Lung (tissue), 16 donors: Measurements from ENCODE around the gene ZSWIM1. TPM values are rescaled to one million over a fixed set of nuclear protein-coding genes. Genes with fewer than 3 reads are reported as not detected.
A peak's percentile ranks its signal among the peaks of the same experiment; 100 is the strongest.

ENCODE experiments used
- ATAC-seq: fragments of 200-7000 bp; cut with Tn5 transposase; one replicate; pipeline ENCODE4 v1.9.1; 2020; ENCODE audit warnings: moderate number of reproducible peaks; ENCODE audit not compliant: insufficient read depth, low FRiP score
- DNase-seq, 3 donors: peaks; one replicate each; pipeline ENCODE4 v3.0.0-alpha.2; 2013 to 2017
- H3K27ac ChIP-seq, 2 donors: one replicate each; pipeline ENCODE4 v1.5.1; 2013; ENCODE audit warnings: mild to moderate bottlenecking in 2 of 2, moderate library complexity in 2 of 2, control low read depth in 1 of 2, inconsistent platforms in 1 of 2, low read depth in 1 of 2, low read length in 1 of 2
- H3K27me3 ChIP-seq, 3 donors: one replicate each; pipeline ENCODE4 v1.5.1; 2013; ENCODE audit warnings: low read length in 2 of 3; ENCODE audit not compliant: control insufficient read depth in 3 of 3, insufficient read depth in 3 of 3
- H3K36me3 ChIP-seq, 4 donors: one replicate each; pipeline ENCODE4 v1.5.1; 2013; ENCODE audit warnings: low read length in 4 of 4, mild to moderate bottlenecking in 1 of 4, moderate library complexity in 1 of 4; ENCODE audit not compliant: control insufficient read depth in 4 of 4, insufficient read depth in 4 of 4
- H3K4me1 ChIP-seq, 5 donors: one replicate each; pipeline ENCODE4 v1.5.1; 2013; ENCODE audit warnings: low read length in 5 of 5, mild to moderate bottlenecking in 2 of 5, moderate library complexity in 1 of 5; ENCODE audit not compliant: control insufficient read depth in 5 of 5, insufficient read depth in 5 of 5
- H3K4me3 ChIP-seq: one replicate; pipeline ENCODE4 v1.5.1; 2013; ENCODE audit warnings: mild to moderate bottlenecking, control low read depth, moderate library complexity
- H3K9ac ChIP-seq, 2 donors: one replicate each; pipeline ENCODE4 v1.5.1; 2013; ENCODE audit warnings: low read length in 2 of 2, control low read depth in 1 of 2; ENCODE audit not compliant: insufficient read depth in 1 of 2
- H3K9me3 ChIP-seq, 4 donors: one replicate each; pipeline ENCODE4 v1.5.1; 2013; ENCODE audit warnings: low read length in 3 of 4, mild to moderate bottlenecking in 1 of 4, moderate library complexity in 1 of 4; ENCODE audit not compliant: control insufficient read depth in 4 of 4, insufficient read depth in 3 of 4
- WGBS, 2 donors: extraction: QIAGEN DNeasy Blood & Tissue Kit; methylation state at CpG; one replicate each; pipeline ENCODE4 v1.1.7; 2013; 5-methylcytosine and 5-hydroxymethylcytosine counted together
- long read RNA-seq, 5 donors: transcript quantifications; one replicate each; lab custom pipeline, GENCODE V29; 2026
- polyA plus RNA-seq, 2 donors: library from polyadenylated mRNA; stranded (reverse); fragments of 200-250 nt; gene quantifications; one replicate each; pipeline ENCODE4 v1.2.1, GENCODE V29; 2013
- total RNA-seq, 2 donors: library from RNA; depleted of rRNA in 1 of 2; stranded (reverse); fragments of >200 nt in 1 of 2; gene quantifications; one replicate each; pipeline ENCODE4 v1.2.1, GENCODE V29; 2014 to 2021
- TF ChIP-seq, protein P1 (sequence below): IDR thresholded peaks from 2 replicates; pipeline ENCODE4 v1.5.1; 2012; ENCODE audit warnings: mild to moderate bottlenecking; ENCODE audit errors: control extremely low read depth, extremely low read depth
- donor health status: control.
- donor health status: control.
- donor health status: Bipolar disorder and iron deficiency.
- donor health status: healthy.
- donor health status: DM: yes; HTN: yes; CAD: no.

The ZSWIM1 gene
- total RNA-seq = 10 to 100 TPM in 1 of 2 donors, 1 to 10 TPM in 1; 5.2 to 11.1 TPM
- 1 to 10 TPM; 3.7 to 5.2 TPM for polyA plus RNA-seq
- long read RNA-seq, donor 1, partial matches to known transcripts = 0 of 1 reads
- long read RNA-seq, donor 1, other reads (novel, unspliced or antisense) = 0 of 1 reads
- long read RNA-seq, donor 2 = 0 reads
- long read RNA-seq, donor 3, partial matches to known transcripts = 9 of 11 reads
- long read RNA-seq, donor 3, other reads (novel, unspliced or antisense) = 0 of 11 reads
- long read RNA-seq, donor 4, partial matches to known transcripts = 6 of 8 reads
- long read RNA-seq, donor 4, other reads (novel, unspliced or antisense) = 0 of 8 reads
- long read RNA-seq, donor 5, partial matches to known transcripts = 6 of 7 reads
- long read RNA-seq, donor 5, other reads (novel, unspliced or antisense) = 0 of 7 reads

DNA sequence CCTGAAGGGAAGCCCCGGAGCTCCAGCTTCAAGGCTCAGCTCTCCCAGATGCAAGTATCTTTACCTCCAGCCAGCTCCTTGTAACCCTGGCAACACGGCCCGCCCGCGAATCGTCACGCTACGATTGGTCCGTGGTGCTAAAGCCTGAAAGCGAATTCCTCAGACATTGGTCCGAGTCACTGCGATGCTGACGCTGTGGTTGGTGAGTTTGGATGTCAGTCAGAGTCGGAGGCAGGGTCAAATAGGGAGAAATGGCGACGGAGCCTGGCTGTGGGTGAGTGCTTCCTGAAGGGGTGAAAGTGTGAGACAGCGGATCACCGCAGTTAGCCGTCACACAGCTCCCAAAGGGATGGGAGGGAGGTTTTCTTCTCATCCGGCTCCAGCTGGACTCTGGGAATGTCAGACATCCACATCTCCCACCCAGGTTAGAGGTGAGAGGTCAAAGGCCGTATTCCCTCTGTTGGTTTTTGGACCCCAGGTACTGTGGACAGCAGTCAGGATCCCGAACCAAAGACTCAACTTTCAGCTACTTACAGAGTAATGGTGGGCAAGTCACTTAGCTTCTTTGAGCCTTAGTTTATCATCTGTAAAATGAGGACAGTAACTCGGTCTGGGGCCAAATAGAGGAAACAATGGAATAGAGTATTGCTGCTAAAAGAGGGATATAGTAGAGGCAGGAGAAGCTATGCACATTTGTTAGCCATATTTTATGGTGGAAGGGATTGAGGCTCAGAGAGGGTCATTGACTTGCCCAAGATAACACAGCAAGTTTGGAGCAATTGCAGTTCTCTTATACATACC, at the start of gene ZSWIM1:
Gene ZSWIM1 (plus strand): TSS at position 240 of the 801 bp plus-strand sequence. CDS start 1,366 bp downstream, outside the sequence.
- DNase-seq (peak; percentile 99 to 100 (median 100)), ATAC-seq (peak; percentile 93)
- Histone ChIP-seq H3K4me1 (peaks cover 0 to 6% (median 0%) of the 10 kb centered on the region in 5 donors), H3K36me3 (peaks cover 16 to 25% (median 23%) of the 10 kb centered on the region in 4 donors), H3K27me3 (no peaks in the 10 kb centered on the region), H3K4me3 (peak within 1 kb of the TSS; percentile 70), H3K9me3 (no peaks in the 10 kb centered on the region), H3K9ac (peak within 1 kb of the TSS; percentile 64 to 99), H3K27ac (peak within 1 kb of the TSS; percentile 47 to 90)
- WGBS, 2 donors = 1% methylated on average over 23 of the region's 23 CpGs
- TF ChIP-seq, protein P1, sequence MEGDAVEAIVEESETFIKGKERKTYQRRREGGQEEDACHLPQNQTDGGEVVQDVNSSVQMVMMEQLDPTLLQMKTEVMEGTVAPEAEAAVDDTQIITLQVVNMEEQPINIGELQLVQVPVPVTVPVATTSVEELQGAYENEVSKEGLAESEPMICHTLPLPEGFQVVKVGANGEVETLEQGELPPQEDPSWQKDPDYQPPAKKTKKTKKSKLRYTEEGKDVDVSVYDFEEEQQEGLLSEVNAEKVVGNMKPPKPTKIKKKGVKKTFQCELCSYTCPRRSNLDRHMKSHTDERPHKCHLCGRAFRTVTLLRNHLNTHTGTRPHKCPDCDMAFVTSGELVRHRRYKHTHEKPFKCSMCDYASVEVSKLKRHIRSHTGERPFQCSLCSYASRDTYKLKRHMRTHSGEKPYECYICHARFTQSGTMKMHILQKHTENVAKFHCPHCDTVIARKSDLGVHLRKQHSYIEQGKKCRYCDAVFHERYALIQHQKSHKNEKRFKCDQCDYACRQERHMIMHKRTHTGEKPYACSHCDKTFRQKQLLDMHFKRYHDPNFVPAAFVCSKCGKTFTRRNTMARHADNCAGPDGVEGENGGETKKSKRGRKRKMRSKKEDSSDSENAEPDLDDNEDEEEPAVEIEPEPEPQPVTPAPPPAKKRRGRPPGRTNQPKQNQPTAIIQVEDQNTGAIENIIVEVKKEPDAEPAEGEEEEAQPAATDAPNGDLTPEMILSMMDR = no peak

DNA sequence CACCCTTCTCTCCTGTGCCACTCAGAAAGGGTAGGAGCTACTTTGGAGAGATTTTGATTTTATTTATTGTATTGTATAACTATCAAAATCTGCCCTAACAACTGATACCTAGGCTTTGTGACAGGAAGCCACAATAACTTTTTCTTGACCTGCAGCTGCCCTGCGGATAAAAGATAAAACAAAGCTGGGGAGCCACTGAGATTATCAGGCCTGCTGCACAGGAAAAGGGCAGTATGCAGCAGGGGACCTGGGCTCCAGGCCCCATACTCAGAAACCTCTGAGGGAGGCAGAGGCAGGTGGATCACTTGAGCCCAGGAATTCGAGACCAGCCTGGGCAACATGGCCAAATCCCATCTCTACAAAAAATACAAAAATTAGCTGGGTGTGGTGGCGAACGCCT, 48.4 kb upstream of the ZSWIM1 start:
- peak overlapping the region in 1 of 2 donors; percentile 91 for H3K9ac ChIP-seq
- no peak for ATAC-seq
- no peak for DNase-seq
- peak overlapping the region; percentile 46 to 90 for H3K27ac ChIP-seq
- peaks cover 0 to 13% (median 4%) of the 10 kb centered on the region in 4 donors for H3K36me3 ChIP-seq
- H3K27me3 ChIP-seq = no peaks in the 10 kb centered on the region
- peaks cover 9 to 31% (median 12%) of the 10 kb centered on the region in 5 donors for H3K4me1 ChIP-seq
- WGBS, 2 donors = 75 to 86% methylated on average over 4 of the region's 4 CpGs
- no peak overlapping the region for H3K4me3 ChIP-seq
- no peaks in the 10 kb centered on the region for H3K9me3 ChIP-seq
- TF ChIP-seq, protein P1 = no peak

GRCh38 chr20:45833030-45833882, 47.8 kb upstream of the ZSWIM1 start, which contains the start of gene SNX21:
SNX21 (plus strand) TSS chr20:45833799; CDS start chr20:45833920, 121 bp downstream.
- TF ChIP-seq, protein P1 = no peak
- ATAC-seq (peak; percentile 89), DNase-seq (peak; percentile 94 to 97 (median 95))
- WGBS, 2 donors = 5 to 7% methylated on average over 21 to 35 of the region's 35 CpGs
- Histone ChIP-seq H3K9ac (peak within 1 kb of the TSS; percentile 69 to 91), H3K27me3 (no peaks in the 10 kb centered on the region), H3K9me3 (no peaks in the 10 kb centered on the region), H3K4me1 (peaks cover 9 to 31% (median 12%) of the 10 kb centered on the region in 5 donors), H3K36me3 (peaks cover 0 to 13% (median 4%) of the 10 kb centered on the region in 4 donors), H3K4me3 (peak within 1 kb of the TSS; percentile 60), H3K27ac (peak within 1 kb of the TSS; percentile 90 to 97)
